OCI-LY1 (cell line): Measurements from ENCODE around the gene DLG5.

Experiments
- H2AFZ ChIP-seq: fragments of 200-600 bp; sonication (generic), shearing (Covaris generic); 2 replicates; pipeline ENCODE4 v1.6.0; 2014; ENCODE audit warnings: antibody characterized with exemption, mild to moderate bottlenecking, low read length
- H3F3A ChIP-seq: fragments of 200-600 bp; sonication (generic), shearing (Covaris generic); 2 replicates; pipeline ENCODE4 v1.6.0; 2014; ENCODE audit warnings: mild to moderate bottlenecking, antibody characterized with exemption, low read length, moderate library complexity; ENCODE audit not compliant: insufficient read depth
- H3K27ac ChIP-seq: fragments of 200-600 bp; sonication (generic); 2 replicates; pipeline ENCODE4 v1.5.1; 2014; ENCODE audit warnings: low read length, mixed run types, mild to moderate bottlenecking, low read depth; ENCODE audit not compliant: poor library complexity, severe bottlenecking
- H3K27me3 ChIP-seq: fragments of 200-600 bp; sonication (generic); 2 replicates; pipeline ENCODE4 v1.6.0; 2014; ENCODE audit warnings: antibody characterized with exemption, mild to moderate bottlenecking, low read length, moderate library complexity; ENCODE audit not compliant: insufficient read depth
- H3K36me3 ChIP-seq: fragments of 200-600 bp; sonication (generic); 2 replicates; pipeline ENCODE4 v1.6.1; 2014; ENCODE audit warnings: mild to moderate bottlenecking, antibody characterized with exemption, low read length, moderate library complexity, mixed read lengths; ENCODE audit not compliant: insufficient read depth
- H3K4me1 ChIP-seq: fragments of 200-600 bp; sonication (generic); 2 replicates; pipeline ENCODE4 v1.5.1; 2014; ENCODE audit warnings: mild to moderate bottlenecking, low read length, moderate library complexity; ENCODE audit not compliant: insufficient read depth, severe bottlenecking
- H3K4me2 ChIP-seq: fragments of 200-600 bp; sonication (generic), shearing (Covaris generic); 2 replicates; pipeline ENCODE4 v1.6.1; 2014; ENCODE audit warnings: low read length
- H3K4me3 ChIP-seq: fragments of 200-600 bp; sonication (generic); 2 replicates; pipeline ENCODE4 v1.5.1; 2014; ENCODE audit warnings: low read length, low read depth, mild to moderate bottlenecking, mixed read lengths; ENCODE audit not compliant: poor library complexity, severe bottlenecking
- H3K79me2 ChIP-seq: fragments of 200-600 bp; shearing (Covaris generic); 2 replicates; pipeline ENCODE4 v1.6.1; 2016; ENCODE audit warnings: mixed run types, low read length, mixed read lengths; ENCODE audit not compliant: insufficient read depth
- H3K9ac ChIP-seq: fragments of 200-600 bp; sonication (generic), shearing (Covaris generic); 2 replicates; pipeline ENCODE4 v1.6.1; 2014; ENCODE audit warnings: mild to moderate bottlenecking, low read length, mixed read lengths
- H3K9me2 ChIP-seq: fragments of 200-600 bp; sonication (generic), shearing (Covaris generic); 2 replicates; pipeline ENCODE4 v1.6.1; 2014; ENCODE audit warnings: low read depth, mild to moderate bottlenecking, low read length, mixed read lengths
- H3K9me3 ChIP-seq: fragments of 200-600 bp; shearing (Covaris generic); 2 replicates; pipeline ENCODE4 v1.6.1; 2014; ENCODE audit warnings: low read length, mixed read lengths
- H4K20me1 ChIP-seq: fragments of 200-600 bp; sonication (generic), shearing (Covaris generic); 2 replicates; pipeline ENCODE4 v1.6.0; 2016; ENCODE audit warnings: mild to moderate bottlenecking, low read length; ENCODE audit not compliant: insufficient read depth
- CTCF ChIP-seq: fragments of 200-600 bp; sonication (generic), shearing (Covaris generic); IDR thresholded peaks from 2 replicates; pipeline ENCODE4 v1.5.1; 2017; ENCODE audit warnings: mild to moderate bottlenecking, antibody characterized with exemption, low read length, moderate library complexity, mixed read lengths
- EZH2 ChIP-seq: fragments of 200-600 bp; sonication (generic), shearing (Covaris generic); IDR thresholded peaks from 2 replicates; pipeline ENCODE4 v1.8.0; 2017; ENCODE audit warnings: borderline replicate concordance, mixed run types, mild to moderate bottlenecking, antibody characterized with exemption, low read length, moderate library complexity, mixed read lengths

The DLG5 gene

GRCh38 chr10:77791506-77791905 is 135.0 kb downstream of the DLG5 start:
- Histone ChIP-seq H3K79me2 (no peaks in the 10 kb centered on the region), H4K20me1 (no peaks in the 10 kb centered on the region), H3K9me2 (no peaks in the 10 kb centered on the region), H3K4me3 (no peak overlapping the region), H3K9ac (no peak overlapping the region), H3K36me3 (no peaks in the 10 kb centered on the region), H3F3A (no peaks in the 10 kb centered on the region), H3K27me3 (no peaks in the 10 kb centered on the region), H2AFZ (no peak overlapping the region), H3K27ac (no peak overlapping the region), H3K9me3 (no peaks in the 10 kb centered on the region), H3K4me2 (no peak overlapping the region), H3K4me1 (no peaks in the 10 kb centered on the region)
- no peak for TF ChIP-seq EZH2
- TF ChIP-seq CTCF = no peak

- no peaks in the 10 kb centered on the region for H3K4me1 ChIP-seq
- H3K4me2 ChIP-seq = no peak overlapping the region
- no peak overlapping the region for H3K4me3 ChIP-seq
- H3K9me2 ChIP-seq = no peaks in the 10 kb centered on the region
- no peaks in the 10 kb centered on the region for H3K27me3 ChIP-seq
- no peaks in the 10 kb centered on the region for H3F3A ChIP-seq
- H4K20me1 ChIP-seq = no peaks in the 10 kb centered on the region
- no peak overlapping the region for H2AFZ ChIP-seq
- H3K36me3 ChIP-seq = no peaks in the 10 kb centered on the region
- no peaks in the 10 kb centered on the region for H3K9me3 ChIP-seq
- H3K9ac ChIP-seq = no peak overlapping the region
- H3K79me2 ChIP-seq = no peaks in the 10 kb centered on the region
- no peak overlapping the region for H3K27ac ChIP-seq
- TF ChIP-seq EZH2 (no peak), CTCF (no peak)
These were observed 136.7 kb downstream of the DLG5 start for GRCh38 chr10:77789861-77790260.

GRCh38 chr10:77789016-77789415 is 137.5 kb downstream of the DLG5 start:
- no peak overlapping the region for H2AFZ ChIP-seq
- no peak overlapping the region for H3K9ac ChIP-seq
- H3K27me3 ChIP-seq = no peaks in the 10 kb centered on the region
- H3K4me3 ChIP-seq = no peak overlapping the region
- H3K9me2 ChIP-seq = no peaks in the 10 kb centered on the region
- no peaks in the 10 kb centered on the region for H3K36me3 ChIP-seq
- no peak for TF ChIP-seq CTCF
- TF ChIP-seq EZH2 = no peak
- H3K9me3 ChIP-seq = no peaks in the 10 kb centered on the region
- no peaks in the 10 kb centered on the region for H3K4me1 ChIP-seq
- no peaks in the 10 kb centered on the region for H4K20me1 ChIP-seq
- no peak overlapping the region for H3K27ac ChIP-seq
- H3F3A ChIP-seq = no peaks in the 10 kb centered on the region
- H3K4me2 ChIP-seq = no peak overlapping the region
- no peaks in the 10 kb centered on the region for H3K79me2 ChIP-seq
